Omental fat pad (tissue), 4 donors: Measurements from ENCODE around the gene NOD2. TPM values are rescaled to one million over a fixed set of nuclear protein-coding genes. Genes with fewer than 3 reads are reported as not detected.

ENCODE experiments used
- ATAC-seq: fragments of 150-250 bp; one replicate; pipeline ENCODE4 v1.9.1; 2016; ENCODE audit warnings: mild to moderate bottlenecking, moderate library complexity; ENCODE audit not compliant: low FRiP score
- DNase-seq: peaks from one replicate; pipeline ENCODE4 v3.0.0-alpha.2; 2019; ENCODE audit warnings: low spot score
- total RNA-seq, 4 donors: library from RNA; depleted of rRNA; stranded (reverse); fragments of >200 nt; gene quantifications; one replicate each; pipeline ENCODE4 v1.1.0, GENCODE V29; 2016
- TF ChIP-seq, protein P1 (sequence below), 3 donors: fragments of 450-650 bp; IDR thresholded peaks; one replicate each; pipeline ENCODE4 v1.5.1; 2016 to 2017; ENCODE audit warnings: antibody characterized with exemption in 3 of 3, mild to moderate bottlenecking in 3 of 3, moderate library complexity in 2 of 3

Gene NOD2
- total RNA-seq, 4 donors from 2014 or later = 4.4 to 17.2 (median 5.4) TPM

DNA sequence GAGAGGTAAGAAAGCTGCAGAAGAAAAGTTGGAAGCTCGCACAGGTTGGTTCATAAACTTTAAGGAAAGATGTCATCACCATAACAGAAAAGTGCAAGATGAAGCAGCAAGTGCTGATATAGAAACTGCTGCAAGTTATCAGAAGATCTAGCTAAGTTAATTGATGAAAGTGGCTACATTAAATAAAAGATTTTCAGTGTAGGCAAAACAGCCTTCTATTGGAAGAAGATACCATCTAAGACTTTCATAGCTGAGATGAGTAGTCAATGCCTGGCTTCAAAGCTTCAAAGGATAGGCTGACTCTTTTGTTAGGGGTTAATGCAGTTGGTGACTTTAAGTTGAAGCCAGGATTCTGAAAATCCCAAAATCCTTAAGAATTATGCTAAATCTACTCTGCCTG lies 72.5 kb downstream of the NOD2 start:
- TF ChIP-seq, protein P1, sequence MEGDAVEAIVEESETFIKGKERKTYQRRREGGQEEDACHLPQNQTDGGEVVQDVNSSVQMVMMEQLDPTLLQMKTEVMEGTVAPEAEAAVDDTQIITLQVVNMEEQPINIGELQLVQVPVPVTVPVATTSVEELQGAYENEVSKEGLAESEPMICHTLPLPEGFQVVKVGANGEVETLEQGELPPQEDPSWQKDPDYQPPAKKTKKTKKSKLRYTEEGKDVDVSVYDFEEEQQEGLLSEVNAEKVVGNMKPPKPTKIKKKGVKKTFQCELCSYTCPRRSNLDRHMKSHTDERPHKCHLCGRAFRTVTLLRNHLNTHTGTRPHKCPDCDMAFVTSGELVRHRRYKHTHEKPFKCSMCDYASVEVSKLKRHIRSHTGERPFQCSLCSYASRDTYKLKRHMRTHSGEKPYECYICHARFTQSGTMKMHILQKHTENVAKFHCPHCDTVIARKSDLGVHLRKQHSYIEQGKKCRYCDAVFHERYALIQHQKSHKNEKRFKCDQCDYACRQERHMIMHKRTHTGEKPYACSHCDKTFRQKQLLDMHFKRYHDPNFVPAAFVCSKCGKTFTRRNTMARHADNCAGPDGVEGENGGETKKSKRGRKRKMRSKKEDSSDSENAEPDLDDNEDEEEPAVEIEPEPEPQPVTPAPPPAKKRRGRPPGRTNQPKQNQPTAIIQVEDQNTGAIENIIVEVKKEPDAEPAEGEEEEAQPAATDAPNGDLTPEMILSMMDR (IDR thresholded peaks at IDR 0.05) = no peak
- DNase-seq = no peak
- no peak for ATAC-seq

DNA sequence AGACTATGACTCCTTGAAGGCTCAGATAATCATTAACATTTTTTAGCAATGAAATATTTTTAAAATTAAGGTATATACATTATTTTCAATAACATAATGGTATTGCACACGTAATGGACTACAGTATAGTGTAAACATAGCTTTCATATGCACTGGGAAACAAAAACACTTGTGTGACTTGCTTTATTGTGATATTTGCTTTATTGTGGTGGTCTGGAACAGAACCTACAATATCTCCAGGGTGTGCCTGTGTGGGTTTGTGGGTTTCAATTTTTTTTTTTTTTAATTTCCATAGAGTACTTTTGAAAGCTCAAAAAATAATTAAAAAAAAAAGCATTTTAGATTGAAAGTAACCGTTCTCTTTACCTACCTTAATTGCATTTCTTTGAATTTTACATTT lies 73.8 kb downstream of the NOD2 start:
- ATAC-seq (no peak), DNase-seq (no peak)
- TF ChIP-seq, protein P1 (IDR thresholded peaks at IDR 0.05) = no peak

DNA sequence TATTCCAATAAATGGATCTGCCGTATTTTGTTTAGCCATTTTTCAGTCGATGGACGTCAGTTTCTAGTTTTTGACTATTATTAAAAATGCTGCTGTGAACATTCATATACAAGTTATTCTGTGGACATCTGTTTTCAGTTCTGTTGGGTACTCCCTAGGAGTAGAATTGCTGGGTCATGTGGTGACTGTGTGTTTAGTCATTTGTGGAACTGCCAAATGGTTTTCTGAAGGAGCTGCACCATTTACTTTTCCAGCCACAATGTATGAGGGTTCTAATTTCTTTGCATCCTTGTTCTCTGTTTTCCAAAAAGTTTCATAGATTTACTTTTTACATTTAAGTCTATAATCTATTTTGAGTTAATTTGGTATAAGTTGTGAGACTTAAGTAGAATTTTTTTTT lies 78.0 kb downstream of the NOD2 start:
- DNase-seq (no peak), ATAC-seq (no peak)
- TF ChIP-seq, protein P1 (IDR thresholded peaks at IDR 0.05) = no peak

DNA sequence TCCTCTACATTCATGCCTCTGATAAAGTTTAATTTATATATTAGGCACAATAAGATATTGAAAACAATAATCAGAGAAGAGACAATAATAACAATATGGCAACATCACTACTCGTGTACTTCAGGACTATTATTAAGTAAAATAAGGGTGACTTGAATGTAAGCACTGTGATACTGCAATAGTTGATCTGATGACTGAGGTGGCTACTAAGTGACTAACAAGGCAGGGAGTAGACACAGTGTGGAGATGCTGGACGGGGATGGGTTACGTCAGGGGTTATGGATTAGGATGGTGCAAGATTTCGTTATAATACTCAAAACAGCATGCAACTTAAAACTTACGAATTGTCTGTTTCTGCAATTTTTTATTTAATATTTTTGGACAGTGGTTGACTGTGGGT lies 81.0 kb downstream of the NOD2 start:
- DNase-seq = no peak
- TF ChIP-seq, protein P1 (IDR thresholded peaks at IDR 0.05) = no peak
- no peak for ATAC-seq

DNA sequence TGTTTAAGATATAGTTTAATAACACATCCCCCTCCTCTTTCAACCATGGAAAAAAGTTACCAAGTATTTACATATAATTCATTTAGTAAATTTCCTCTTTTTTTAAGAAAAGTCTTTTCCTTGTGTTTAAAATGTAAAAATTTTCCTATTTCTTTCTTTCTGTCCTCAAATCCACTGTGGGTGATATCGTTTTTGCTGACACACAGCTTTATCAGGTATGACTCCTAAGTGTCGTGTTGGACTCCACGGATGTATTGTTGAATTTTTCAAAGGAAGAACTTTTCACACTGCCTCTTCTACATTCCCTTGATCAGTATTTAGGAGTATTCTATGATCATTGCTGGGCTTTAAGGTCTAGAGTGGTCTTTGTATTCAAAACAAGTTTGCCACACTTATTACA lies 81.6 kb downstream of the NOD2 start:
- ATAC-seq (no peak), DNase-seq (no peak)
- TF ChIP-seq, protein P1 (IDR thresholded peaks at IDR 0.05) = no peak

DNA sequence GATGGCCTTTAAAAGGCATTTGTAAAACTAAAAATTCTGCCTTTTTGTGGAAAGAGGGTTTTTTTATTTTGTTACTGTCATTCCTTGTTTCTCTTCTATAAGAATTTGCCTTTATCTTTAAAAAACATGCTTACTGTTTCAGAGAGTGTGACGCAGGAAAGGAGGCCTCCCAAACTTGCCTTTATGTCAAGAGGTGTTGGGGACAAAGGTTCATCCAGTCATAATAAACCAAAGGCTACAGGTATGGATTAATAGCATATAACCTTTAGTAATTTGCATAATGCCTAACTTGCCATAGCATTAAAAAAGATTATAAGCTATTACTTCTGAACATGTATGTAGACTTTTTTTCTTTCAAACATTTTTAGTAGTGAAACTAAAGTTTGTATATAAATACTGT lies 82.6 kb downstream of the NOD2 start:
- TF ChIP-seq, protein P1 (IDR thresholded peaks at IDR 0.05) = no peak

DNA sequence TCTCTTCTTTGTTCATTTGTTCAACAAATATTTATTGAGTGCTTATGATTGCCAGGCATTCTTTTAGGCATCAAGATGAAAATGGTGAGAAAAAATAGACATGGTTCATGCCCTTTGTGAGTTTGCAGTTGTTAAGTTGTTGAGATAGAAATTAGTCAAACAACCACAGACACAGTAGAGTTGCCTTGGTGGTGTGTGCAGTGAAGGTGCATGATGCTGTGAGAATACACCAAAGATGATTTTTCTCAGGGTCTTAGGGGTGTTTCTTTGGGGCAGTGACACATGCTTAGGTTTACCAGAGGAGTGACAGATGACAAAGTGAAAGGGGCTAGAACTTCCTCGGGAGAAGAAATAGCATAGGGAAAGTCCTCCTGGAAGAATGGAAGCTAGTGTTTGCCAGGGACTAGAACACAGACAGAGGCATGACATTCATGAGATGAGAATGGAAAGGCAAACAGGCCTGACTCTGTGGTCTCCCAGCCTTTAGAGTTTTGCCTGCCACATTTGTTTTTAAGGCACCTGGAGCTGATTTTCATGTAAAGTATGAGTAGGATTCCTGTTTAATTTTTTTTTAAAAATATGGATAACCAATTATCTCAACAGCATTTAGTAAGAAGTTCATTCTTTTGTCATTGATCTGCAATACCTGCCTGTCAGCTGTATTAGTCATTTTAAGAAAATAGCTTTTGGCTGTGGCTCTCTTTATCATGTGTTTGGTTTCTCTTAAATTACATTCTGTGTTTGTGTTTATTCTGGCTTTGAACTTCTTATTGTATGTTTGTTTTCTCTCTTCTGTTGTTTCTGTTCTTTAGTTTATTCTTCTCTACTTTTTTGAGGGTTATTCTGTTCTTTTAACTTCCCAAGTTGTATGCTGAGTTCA lies 85.1 kb downstream of the NOD2 start:
- DNase-seq (no peak), ATAC-seq (no peak)
- TF ChIP-seq, protein P1 (IDR thresholded peaks at IDR 0.05) = no peak

More for the DNA sequence above, 82.6 kb downstream of the NOD2 start:
- ATAC-seq (no peak), DNase-seq (no peak)
